ENCODE data around the gene EIF3K.

- TF ChIP-seq GATA2 (IDR thresholded peaks at IDR 0.05; ENCODE audit: low read depth, low read length): no peak
- TF ChIP-seq GATA3 (IDR thresholded peaks at IDR 0.05; ENCODE audit: low read depth, low read length): no peak
Measured at GRCh38 chr19:38619361-38620174, 580 bp downstream of the EIF3K start.
